ENCODE data around the gene LDLRAD3. TPM values are rescaled to one million over a fixed set of nuclear protein-coding genes. Genes with fewer than 3 reads are reported as not detected.

Gene LDLRAD3
- total RNA-seq, 1 experiment from 2014 or later, result 15.3 TPM

- ATAC-seq (no peak), DNase-seq (no peak)
- no peaks in the 10 kb centered on the region for H3K27me3 ChIP-seq (ENCODE audit: low read length)
- H3K79me2 ChIP-seq (ENCODE audit: low read length), result no peaks in the 10 kb centered on the region
- no peaks in the 10 kb centered on the region for H3K36me3 ChIP-seq (ENCODE audit: low read depth, low read length)
- ChIA-PET CTCF (no interaction called here), POLR2A (ENCODE audit: unreplicated experiment) (no interaction called here)
- no peak overlapping the region for H3K9ac ChIP-seq (ENCODE audit: low read length)
- H3K27ac ChIP-seq (ENCODE audit: low read length), result no peak overlapping the region
- no peak overlapping the region for H3K4me2 ChIP-seq (ENCODE audit: low read length)
- H3K4me3 ChIP-seq (ENCODE audit: low read length), result no peak overlapping the region
- no TSS peak for BruUV-seq (replicated peaks)
- no peaks in the 10 kb centered on the region for H3K9me3 ChIP-seq (ENCODE audit: low read length)
- TF ChIP-seq EZH2 (IDR thresholded peaks at IDR 0.05; ENCODE audit: low read length, unreplicated experiment), result no peak
- no peak for TF ChIP-seq EZH2phosphoT487 (IDR thresholded peaks at IDR 0.05; ENCODE audit: borderline replicate concordance, low read length)
- TF ChIP-seq CTCF (conservative IDR thresholded peaks at IDR 0.05; ENCODE audit: low read depth, low read length), result no peak
- no peaks in the 10 kb centered on the region for H4K20me1 ChIP-seq (ENCODE audit: low read length)
- no peaks in the 10 kb centered on the region for H3K9me2 ChIP-seq (replicated peaks; ENCODE audit: low read length)
- no peak overlapping the region for H2AFZ ChIP-seq (ENCODE audit: low read length)
- H3K4me1 ChIP-seq (ENCODE audit: insufficient read depth, low read length), result no peaks in the 10 kb centered on the region
- no peaks in the 10 kb centered on the region for H3F3A ChIP-seq (ENCODE audit: low read length, unreplicated experiment)
- intact Hi-C loops (cut with micrococcal nuclease), result no loop called here
Measured at GRCh38 chr11:36240173-36240572, 296.3 kb downstream of the LDLRAD3 start.

GRCh38 chr11:36240801-36241200, 296.9 kb downstream of the LDLRAD3 start:
- ChIA-PET POLR2A (ENCODE audit: unreplicated experiment) (no interaction called here), CTCF (no interaction called here)
- no peaks in the 10 kb centered on the region for H3K4me1 ChIP-seq (ENCODE audit: insufficient read depth, low read length)
- H3K4me2 ChIP-seq (ENCODE audit: low read length), result no peak overlapping the region
- no TSS peak for BruUV-seq (replicated peaks)
- no peak overlapping the region for H3K4me3 ChIP-seq (ENCODE audit: low read length)
- no peaks in the 10 kb centered on the region for H4K20me1 ChIP-seq (ENCODE audit: low read length)
- no peaks in the 10 kb centered on the region for H3K9me2 ChIP-seq (replicated peaks; ENCODE audit: low read length)
- no peaks in the 10 kb centered on the region for H3K9me3 ChIP-seq (ENCODE audit: low read length)
- no peaks in the 10 kb centered on the region for H3K79me2 ChIP-seq (ENCODE audit: low read length)
- no peaks in the 10 kb centered on the region for H3F3A ChIP-seq (ENCODE audit: low read length, unreplicated experiment)
- DNase-seq, result no peak
- no peak overlapping the region for H2AFZ ChIP-seq (ENCODE audit: low read length)
- no peaks in the 10 kb centered on the region for H3K27me3 ChIP-seq (ENCODE audit: low read length)
- H3K27ac ChIP-seq (ENCODE audit: low read length), result no peak overlapping the region
- no peak for ATAC-seq
- no peaks in the 10 kb centered on the region for H3K36me3 ChIP-seq (ENCODE audit: low read depth, low read length)
- intact Hi-C loops (cut with micrococcal nuclease), result no loop called here
- no peak for TF ChIP-seq EZH2phosphoT487 (IDR thresholded peaks at IDR 0.05; ENCODE audit: borderline replicate concordance, low read length)
- TF ChIP-seq CTCF (conservative IDR thresholded peaks at IDR 0.05; ENCODE audit: low read depth, low read length), result no peak
- TF ChIP-seq EZH2 (IDR thresholded peaks at IDR 0.05; ENCODE audit: low read length, unreplicated experiment), result no peak
- H3K9ac ChIP-seq (ENCODE audit: low read length), result no peak overlapping the region

- H3K9me3 ChIP-seq (ENCODE audit: low read length), result no peaks in the 10 kb centered on the region
- H3K27ac ChIP-seq (ENCODE audit: low read length), result no peak overlapping the region
- H3K4me2 ChIP-seq (ENCODE audit: low read length), result no peak overlapping the region
- H2AFZ ChIP-seq (ENCODE audit: low read length), result no peak overlapping the region
- H3K79me2 ChIP-seq (ENCODE audit: low read length), result no peaks in the 10 kb centered on the region
- no peaks in the 10 kb centered on the region for H3K36me3 ChIP-seq (ENCODE audit: low read depth, low read length)
- no peak overlapping the region for H3K9ac ChIP-seq (ENCODE audit: low read length)
- ChIA-PET CTCF (no interaction called here), POLR2A (ENCODE audit: unreplicated experiment) (no interaction called here)
- no peak for TF ChIP-seq EZH2phosphoT487 (IDR thresholded peaks at IDR 0.05; ENCODE audit: borderline replicate concordance, low read length)
- TF ChIP-seq EZH2 (IDR thresholded peaks at IDR 0.05; ENCODE audit: low read length, unreplicated experiment), result no peak
- H3K27me3 ChIP-seq (ENCODE audit: low read length), result no peaks in the 10 kb centered on the region
- intact Hi-C loops (cut with micrococcal nuclease), result no loop called here
- no peaks in the 10 kb centered on the region for H3K9me2 ChIP-seq (replicated peaks; ENCODE audit: low read length)
- no peak for ATAC-seq
- H3F3A ChIP-seq (ENCODE audit: low read length, unreplicated experiment), result no peaks in the 10 kb centered on the region
- no peaks in the 10 kb centered on the region for H3K4me1 ChIP-seq (ENCODE audit: insufficient read depth, low read length)
- H4K20me1 ChIP-seq (ENCODE audit: low read length), result no peaks in the 10 kb centered on the region
- BruUV-seq (replicated peaks), result no TSS peak
- no peak overlapping the region for H3K4me3 ChIP-seq (ENCODE audit: low read length)
- no peak for DNase-seq
Measured at GRCh38 chr11:36241497-36241896, 297.6 kb downstream of the LDLRAD3 start.

All from PC-3 (cell line).